ENCODE data around the gene ABLIM2. TPM values are rescaled to one million over a fixed set of nuclear protein-coding genes. Genes with fewer than 3 reads are reported as not detected.

ABLIM2 gene
- polyA plus RNA-seq, 3 donors: 0.21 TPM; not detected in 2

DNA sequence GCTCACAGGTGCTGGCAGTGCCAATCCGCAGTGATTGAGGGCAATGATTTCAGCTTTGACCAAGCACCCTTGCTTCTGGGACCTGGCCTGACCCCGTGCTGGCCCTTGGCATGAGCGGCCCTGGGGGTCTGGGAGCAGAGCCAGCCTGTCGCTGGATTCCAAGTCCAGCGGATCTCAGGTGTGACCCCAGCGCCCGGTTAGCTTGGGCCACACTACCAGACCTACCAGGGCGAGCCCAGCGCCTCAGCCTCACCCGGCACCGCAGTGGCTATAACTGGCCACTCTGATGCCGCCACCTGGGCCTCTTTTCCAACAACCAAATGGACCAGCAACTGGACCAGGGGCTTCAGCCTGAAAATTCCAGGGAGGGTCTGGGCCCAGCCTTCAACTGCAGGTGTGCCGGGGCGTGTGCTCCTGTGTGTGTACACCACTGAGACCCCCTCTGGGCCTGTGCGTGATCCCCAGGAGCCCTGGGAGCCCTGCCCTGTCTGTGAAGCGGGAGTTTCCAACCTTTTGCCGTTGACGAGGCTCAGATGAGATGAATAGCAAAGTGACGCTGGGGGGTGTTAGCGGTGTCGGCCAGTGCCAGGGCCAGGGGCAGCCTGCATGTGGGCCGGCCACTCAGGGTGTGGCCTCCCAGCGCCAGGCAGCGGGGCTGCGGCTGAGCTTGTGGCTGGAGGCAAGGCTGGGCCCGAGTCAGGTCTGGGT is 41.1 kb upstream of the ABLIM2 start:
- Histone ChIP-seq H3K79me2 (ENCODE audit: insufficient read depth, low read length) (peaks cover 56% of the 10 kb centered on the region), H3K9ac (ENCODE audit: insufficient read depth, low read length, poor library complexity, severe bottlenecking) (peak overlapping the region; percentile 96), H4K20me1 (ENCODE audit: insufficient read depth, low read length) (peaks cover 45% of the 10 kb centered on the region), H3K9me3 (replicated peaks in 1 of 2; ENCODE audit: control insufficient read depth in 1 of 2, insufficient read depth in 1 of 2, low read length in 2 of 2) (no peaks in the 10 kb centered on the region), H3K27me3 (ENCODE audit: control insufficient read depth in 2 of 2, insufficient read depth in 2 of 2, low read length in 2 of 2) (no peaks in the 10 kb centered on the region), H3K27ac (ENCODE audit: low read depth in 1 of 2, low read length in 2 of 2) (peak overlapping the region; percentile 96 to 97), H3K36me3 (replicated peaks in 1 of 2; ENCODE audit: control insufficient read depth in 1 of 2, insufficient read depth in 2 of 2, low read length in 2 of 2) (peaks cover 0 to 15% of the 10 kb centered on the region in 2 donors), H2AFZ (ENCODE audit: insufficient read depth, low read depth, low read length, poor library complexity, severe bottlenecking) (no peak overlapping the region), H3K4me1 (ENCODE audit: control insufficient read depth in 1 of 2, insufficient read depth in 2 of 2, low read length in 2 of 2) (peaks cover 71 to 84% of the 10 kb centered on the region in 2 donors), H3K4me3 (replicated peaks in 1 of 3; ENCODE audit: low read depth in 2 of 3, low read length in 3 of 3) (peak overlapping the region; percentile 56 to 94 (median 89)), H3K4me2 (replicated peaks; ENCODE audit: extremely low read depth, low read length, poor library complexity, severe bottlenecking) (peak overlapping the region; percentile 93)
- Mint-ChIP-seq H3K27me3 (ENCODE audit: low read depth in 3 of 3) (peaks cover 4 to 8% (median 4%) of the 10 kb centered on the region in 3 donors), H3K4me1 (peaks cover 62% of the 10 kb centered on the region), H3K27ac (peak overlapping the region; percentile 95 to 99 (median 97)), H3K4me3 (peak overlapping the region; percentile 95 to 96), H3K9me3 (peaks cover 0 to 4% (median 0%) of the 10 kb centered on the region in 7 donors), H3K36me3 (peaks cover 24 to 30% of the 10 kb centered on the region in 2 donors)
- DNase-seq: peak in 2 of 3 donors; percentile 59 to 73
- 5% methylated on average over 26 of the region's 26 CpGs for WGBS (ENCODE audit: insufficient coverage)
- intact Hi-C loops (cut with micrococcal nuclease): loop anchor here (1.0 to 5.0 kb wide), 2 partner anchors 8 to 42 kb away; partner anchors contain the start of gene ABLIM2 (in 1 of the 2)
- no peak for TF ChIP-seq CTCF (IDR thresholded peaks at IDR 0.05)

- H4K20me1 ChIP-seq (ENCODE audit: insufficient read depth, low read length): peaks cover 38% of the 10 kb centered on the region
- Mint-ChIP-seq H3K4me1 (peaks cover 55% of the 10 kb centered on the region), H3K4me3 (peak within 1 kb of the TSS; percentile 95 to 96), H3K27ac (peak within 1 kb of the TSS; percentile 95 to 99 (median 97)), H3K36me3 (peaks cover 18 to 23% of the 10 kb centered on the region in 2 donors), H3K9me3 (peaks cover 0 to 4% (median 0%) of the 10 kb centered on the region in 7 donors), H3K27me3 (ENCODE audit: low read depth in 3 of 3) (peaks cover 4 to 9% (median 4%) of the 10 kb centered on the region in 3 donors)
- H3K9me3 ChIP-seq (replicated peaks in 1 of 2; ENCODE audit: control insufficient read depth in 1 of 2, insufficient read depth in 1 of 2, low read length in 2 of 2): no peaks in the 10 kb centered on the region
- H3K36me3 ChIP-seq (replicated peaks in 1 of 2; ENCODE audit: control insufficient read depth in 1 of 2, insufficient read depth in 2 of 2, low read length in 2 of 2): peaks cover 0 to 8% of the 10 kb centered on the region in 2 donors
- H2AFZ ChIP-seq (ENCODE audit: insufficient read depth, low read depth, low read length, poor library complexity, severe bottlenecking): peak within 1 kb of the TSS; percentile 26
- H3K4me3 ChIP-seq (replicated peaks in 1 of 3; ENCODE audit: low read depth in 2 of 3, low read length in 3 of 3): peak within 1 kb of the TSS; percentile 56 to 94 (median 89)
- no peak for TF ChIP-seq CTCF (IDR thresholded peaks at IDR 0.05)
- H3K9ac ChIP-seq (ENCODE audit: insufficient read depth, low read length, poor library complexity, severe bottlenecking): peak within 1 kb of the TSS; percentile 96
- H3K27ac ChIP-seq (ENCODE audit: low read depth in 1 of 2, low read length in 2 of 2): peak within 1 kb of the TSS; percentile 96 to 97
- intact Hi-C loops (cut with micrococcal nuclease): loop anchor here (1.0 to 5.0 kb wide), 2 partner anchors 8 to 42 kb away; partner anchors contain the start of gene ABLIM2 (in 1 of the 2)
- under 1% methylated on average over 32 of the region's 32 CpGs for WGBS (ENCODE audit: insufficient coverage)
- H3K4me2 ChIP-seq (replicated peaks; ENCODE audit: extremely low read depth, low read length, poor library complexity, severe bottlenecking): peak within 1 kb of the TSS; percentile 93
- H3K79me2 ChIP-seq (ENCODE audit: insufficient read depth, low read length): peaks cover 49% of the 10 kb centered on the region
- H3K27me3 ChIP-seq (ENCODE audit: control insufficient read depth in 2 of 2, insufficient read depth in 2 of 2, low read length in 2 of 2): no peaks in the 10 kb centered on the region
- peaks cover 64 to 77% of the 10 kb centered on the region in 2 donors for H3K4me1 ChIP-seq (ENCODE audit: control insufficient read depth in 1 of 2, insufficient read depth in 2 of 2, low read length in 2 of 2)
- DNase-seq: peak; percentile 94 to 96 (median 95)
These were observed 40.4 kb upstream of the ABLIM2 start, which contains the start of gene SH3TC1 for GRCh38 chr4:8198906-8199593. TSS of gene SH3TC1 (plus strand) at chr4:8199290. CDS start at chr4:8205195, 5,905 bp downstream.
